Measurements from ENCODE around the gene CLCNKA. TPM values are rescaled to one million over a fixed set of nuclear protein-coding genes. Genes with fewer than 3 reads are reported as not detected.

CLCNKA gene
- polyA plus RNA-seq, 1 of the 3 experiments (the other 2 are of a cell fraction), result 0.03 TPM

DNA sequence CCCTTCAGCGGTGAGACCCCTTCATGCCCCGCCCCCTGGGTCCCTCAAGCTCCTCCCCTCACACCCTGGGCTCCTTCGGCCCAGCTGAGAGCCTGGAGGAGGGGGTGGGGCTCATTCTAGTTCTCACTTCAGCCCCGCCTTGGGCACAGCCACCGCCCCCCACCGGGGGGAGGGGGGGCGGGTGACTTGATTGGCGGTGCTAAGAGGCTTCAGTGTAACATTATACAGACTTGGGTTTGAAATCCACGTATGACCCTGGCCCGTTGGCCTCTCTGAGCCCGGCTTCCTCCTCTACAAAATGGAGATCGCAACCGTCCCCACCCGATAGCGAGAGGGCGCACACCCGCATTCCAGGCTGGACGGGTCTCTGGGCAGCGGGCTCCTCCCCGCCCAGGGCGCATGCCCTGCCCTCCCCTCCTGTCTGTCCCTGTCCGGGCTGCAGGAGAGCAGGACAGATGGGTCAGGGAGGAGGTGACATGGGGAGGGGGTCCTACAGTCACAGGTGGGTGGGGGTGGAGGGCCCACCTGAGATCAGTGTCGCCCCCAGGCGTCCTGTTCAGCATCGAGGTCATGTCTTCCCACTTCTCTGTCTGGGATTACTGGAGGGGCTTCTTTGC lies 26.8 kb downstream of the CLCNKA start:
- no peak overlapping the region for H3K9ac ChIP-seq
- H3K4me3 ChIP-seq (ENCODE audit: low read depth in 2 of 2, low read length in 1 of 2), result peak overlapping the region; percentile 38 to 41; a peak in 3 of 4 replicates
- DNase-seq, result peak; percentile 72
- no peaks in the 10 kb centered on the region for H4K20me1 ChIP-seq (ENCODE audit: insufficient read depth)
- H3K36me3 ChIP-seq (replicated peaks in 1 of 2; ENCODE audit: control insufficient read depth in 1 of 2, insufficient read depth in 2 of 2, low read length in 1 of 2), result no peaks in the 10 kb centered on the region
- H3K9me2 ChIP-seq, result no peaks in the 10 kb centered on the region
- WGBS (ENCODE audit: low lambda C conversion rate), result 13% methylated on average over 19 of the region's 25 CpGs
- H3K27ac ChIP-seq (ENCODE audit: low read depth in 2 of 2, low read length in 1 of 2), result no peak overlapping the region
- POLR2A ChIA-PET, result no interaction called here
- no peaks in the 10 kb centered on the region for H3K79me2 ChIP-seq (ENCODE audit: insufficient read depth)
- peaks cover 0 to 3% of the 10 kb centered on the region in 2 experiments; a peak in 1 of 4 replicates for H3K4me1 ChIP-seq (ENCODE audit: control insufficient read depth in 1 of 2, insufficient read depth in 2 of 2, low read depth in 1 of 2, low read length in 1 of 2)
- peak overlapping the region; percentile 74; the same call in 1 of the 2 replicates for H2AFZ ChIP-seq (ENCODE audit: low read depth)
- peak overlapping the region; percentile 64; the same call in 1 of the 2 replicates for H3K4me2 ChIP-seq
- CTCF ChIA-PET, result interaction anchor here (1.0 to 1.1 kb wide), 2 partner anchors 16 to 54 kb away, joined by 3 read pairs; no protein-coding TSS in a partner anchor
- H3F3A ChIP-seq (replicated peaks; ENCODE audit: insufficient read depth), result no peaks in the 10 kb centered on the region
- no peaks in the 10 kb centered on the region for H3K9me3 ChIP-seq
- 0 out of 2 replicates have a peak, but pooled peaks have one; percentile 7 for TF ChIP-seq NRF1 (IDR thresholded peaks at IDR 0.05; ENCODE audit: low read depth, low read length)
- no peak for TF ChIP-seq EP300 (IDR thresholded peaks at IDR 0.05; ENCODE audit: borderline replicate concordance in 1 of 2, low read depth in 1 of 2, low read length in 1 of 2)
- H3K27me3 ChIP-seq (ENCODE audit: insufficient read depth), result no peaks in the 10 kb centered on the region

- no peak overlapping the region for H3K4me2 ChIP-seq
- no peaks in the 10 kb centered on the region for H3K79me2 ChIP-seq (ENCODE audit: insufficient read depth)
- no peaks in the 10 kb centered on the region for H3K9me3 ChIP-seq
- CTCF ChIA-PET, result interaction anchor here (1.1 to 2.3 kb wide), 3 partner anchors 42 to 259 kb away, joined by 3 to 5 read pairs (median 4); no protein-coding TSS in a partner anchor
- POLR2A ChIA-PET, result no interaction called here
- WGBS (ENCODE audit: low lambda C conversion rate), result 99% methylated on average over 6 of the region's 7 CpGs
- H2AFZ ChIP-seq (ENCODE audit: low read depth), result no peak overlapping the region
- H3K4me1 ChIP-seq (ENCODE audit: control insufficient read depth in 1 of 2, insufficient read depth in 2 of 2, low read depth in 1 of 2, low read length in 1 of 2), result peaks cover 0 to 3% of the 10 kb centered on the region in 2 experiments; a peak in 1 of 4 replicates
- DNase-seq, result no peak
- H3F3A ChIP-seq (replicated peaks; ENCODE audit: insufficient read depth), result no peaks in the 10 kb centered on the region
- no peaks in the 10 kb centered on the region for H4K20me1 ChIP-seq (ENCODE audit: insufficient read depth)
- H3K27me3 ChIP-seq (ENCODE audit: insufficient read depth), result no peaks in the 10 kb centered on the region
- H3K36me3 ChIP-seq (replicated peaks in 1 of 2; ENCODE audit: control insufficient read depth in 1 of 2, insufficient read depth in 2 of 2, low read length in 1 of 2), result no peaks in the 10 kb centered on the region
- no peak overlapping the region for H3K4me3 ChIP-seq (ENCODE audit: low read depth in 2 of 2, low read length in 1 of 2)
- H3K9me2 ChIP-seq, result no peaks in the 10 kb centered on the region
- TF ChIP-seq, protein P1, sequence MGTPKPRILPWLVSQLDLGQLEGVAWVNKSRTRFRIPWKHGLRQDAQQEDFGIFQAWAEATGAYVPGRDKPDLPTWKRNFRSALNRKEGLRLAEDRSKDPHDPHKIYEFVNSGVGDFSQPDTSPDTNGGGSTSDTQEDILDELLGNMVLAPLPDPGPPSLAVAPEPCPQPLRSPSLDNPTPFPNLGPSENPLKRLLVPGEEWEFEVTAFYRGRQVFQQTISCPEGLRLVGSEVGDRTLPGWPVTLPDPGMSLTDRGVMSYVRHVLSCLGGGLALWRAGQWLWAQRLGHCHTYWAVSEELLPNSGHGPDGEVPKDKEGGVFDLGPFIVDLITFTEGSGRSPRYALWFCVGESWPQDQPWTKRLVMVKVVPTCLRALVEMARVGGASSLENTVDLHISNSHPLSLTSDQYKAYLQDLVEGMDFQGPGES (IDR thresholded peaks at IDR 0.05; ENCODE audit: low read depth, low read length), result no peak
- no peak overlapping the region for H3K27ac ChIP-seq (ENCODE audit: low read depth in 2 of 2, low read length in 1 of 2)
- no peak overlapping the region for H3K9ac ChIP-seq
These were observed 28.5 kb downstream of the CLCNKA start for GRCh38 chr1:16050328-16050727.

- Histone ChIP-seq H3K4me3 (ENCODE audit: low read depth in 2 of 2, low read length in 1 of 2) (no peak overlapping the region), H3K36me3 (replicated peaks in 1 of 2; ENCODE audit: control insufficient read depth in 1 of 2, insufficient read depth in 2 of 2, low read length in 1 of 2) (no peaks in the 10 kb centered on the region), H3K9me3 (no peaks in the 10 kb centered on the region), H3K27ac (ENCODE audit: low read depth in 2 of 2, low read length in 1 of 2) (no peak overlapping the region), H3K27me3 (ENCODE audit: insufficient read depth) (no peaks in the 10 kb centered on the region), H3K4me2 (no peak overlapping the region), H3K79me2 (ENCODE audit: insufficient read depth) (no peaks in the 10 kb centered on the region), H3K9ac (no peak overlapping the region), H3F3A (replicated peaks; ENCODE audit: insufficient read depth) (no peaks in the 10 kb centered on the region), H4K20me1 (ENCODE audit: insufficient read depth) (no peaks in the 10 kb centered on the region), H3K9me2 (no peaks in the 10 kb centered on the region), H2AFZ (ENCODE audit: low read depth) (no peak overlapping the region), H3K4me1 (ENCODE audit: control insufficient read depth in 1 of 2, insufficient read depth in 2 of 2, low read depth in 1 of 2, low read length in 1 of 2) (peaks cover 0 to 3% of the 10 kb centered on the region in 2 experiments; a peak in 1 of 4 replicates)
- WGBS (ENCODE audit: low lambda C conversion rate), result 100% methylated on average over 1 of the region's 3 CpGs
- DNase-seq, result no peak
- CTCF ChIA-PET, result interaction anchor here (2.1 to 2.3 kb wide), 2 partner anchors 137 to 259 kb away, joined by 4 to 5 read pairs; no protein-coding TSS in a partner anchor
- POLR2A ChIA-PET, result no interaction called here
- TF ChIP-seq RFX5 (IDR thresholded peaks at IDR 0.05; ENCODE audit: low read length), result no peak
- no peak for TF ChIP-seq EZH2phosphoT487 (IDR thresholded peaks at IDR 0.05; ENCODE audit: borderline replicate concordance, low read depth)
- TF ChIP-seq CHD2 (IDR thresholded peaks at IDR 0.05; ENCODE audit: low read length, partially characterized antibody), result no peak
- TF ChIP-seq, protein P2, sequence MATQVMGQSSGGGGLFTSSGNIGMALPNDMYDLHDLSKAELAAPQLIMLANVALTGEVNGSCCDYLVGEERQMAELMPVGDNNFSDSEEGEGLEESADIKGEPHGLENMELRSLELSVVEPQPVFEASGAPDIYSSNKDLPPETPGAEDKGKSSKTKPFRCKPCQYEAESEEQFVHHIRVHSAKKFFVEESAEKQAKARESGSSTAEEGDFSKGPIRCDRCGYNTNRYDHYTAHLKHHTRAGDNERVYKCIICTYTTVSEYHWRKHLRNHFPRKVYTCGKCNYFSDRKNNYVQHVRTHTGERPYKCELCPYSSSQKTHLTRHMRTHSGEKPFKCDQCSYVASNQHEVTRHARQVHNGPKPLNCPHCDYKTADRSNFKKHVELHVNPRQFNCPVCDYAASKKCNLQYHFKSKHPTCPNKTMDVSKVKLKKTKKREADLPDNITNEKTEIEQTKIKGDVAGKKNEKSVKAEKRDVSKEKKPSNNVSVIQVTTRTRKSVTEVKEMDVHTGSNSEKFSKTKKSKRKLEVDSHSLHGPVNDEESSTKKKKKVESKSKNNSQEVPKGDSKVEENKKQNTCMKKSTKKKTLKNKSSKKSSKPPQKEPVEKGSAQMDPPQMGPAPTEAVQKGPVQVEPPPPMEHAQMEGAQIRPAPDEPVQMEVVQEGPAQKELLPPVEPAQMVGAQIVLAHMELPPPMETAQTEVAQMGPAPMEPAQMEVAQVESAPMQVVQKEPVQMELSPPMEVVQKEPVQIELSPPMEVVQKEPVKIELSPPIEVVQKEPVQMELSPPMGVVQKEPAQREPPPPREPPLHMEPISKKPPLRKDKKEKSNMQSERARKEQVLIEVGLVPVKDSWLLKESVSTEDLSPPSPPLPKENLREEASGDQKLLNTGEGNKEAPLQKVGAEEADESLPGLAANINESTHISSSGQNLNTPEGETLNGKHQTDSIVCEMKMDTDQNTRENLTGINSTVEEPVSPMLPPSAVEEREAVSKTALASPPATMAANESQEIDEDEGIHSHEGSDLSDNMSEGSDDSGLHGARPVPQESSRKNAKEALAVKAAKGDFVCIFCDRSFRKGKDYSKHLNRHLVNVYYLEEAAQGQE (IDR thresholded peaks at IDR 0.05; ENCODE audit: low read depth, low read length), result no peak
- no peak for TF ChIP-seq FOXJ3 (CRISPR knock-in tag; IDR thresholded peaks at IDR 0.05)
- TF ChIP-seq GABPA (IDR thresholded peaks at IDR 0.05; ENCODE audit: low read depth), result no peak
- TF ChIP-seq MEF2A (IDR thresholded peaks at IDR 0.05; ENCODE audit: borderline replicate concordance, low read depth), result no peak
- TF ChIP-seq MXI1 (IDR thresholded peaks at IDR 0.05; ENCODE audit: low read depth, low read length), result no peak
- TF ChIP-seq GATA2 (CRISPR knock-in tag; IDR thresholded peaks at IDR 0.05), result no peak
- no peak for TF ChIP-seq TAF1 (IDR thresholded peaks at IDR 0.05; ENCODE audit: borderline replicate concordance, low read depth, low read length)
- no peak for TF ChIP-seq TEAD4 (IDR thresholded peaks at IDR 0.05; ENCODE audit: borderline replicate concordance, insufficient read depth)
- no peak for TF ChIP-seq NRF1 (IDR thresholded peaks at IDR 0.05; ENCODE audit: low read depth, low read length)
- TF ChIP-seq, protein P3, sequence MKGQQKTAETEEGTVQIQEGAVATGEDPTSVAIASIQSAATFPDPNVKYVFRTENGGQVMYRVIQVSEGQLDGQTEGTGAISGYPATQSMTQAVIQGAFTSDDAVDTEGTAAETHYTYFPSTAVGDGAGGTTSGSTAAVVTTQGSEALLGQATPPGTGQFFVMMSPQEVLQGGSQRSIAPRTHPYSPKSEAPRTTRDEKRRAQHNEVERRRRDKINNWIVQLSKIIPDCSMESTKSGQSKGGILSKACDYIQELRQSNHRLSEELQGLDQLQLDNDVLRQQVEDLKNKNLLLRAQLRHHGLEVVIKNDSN (IDR thresholded peaks at IDR 0.05; ENCODE audit: borderline replicate concordance, low read depth), result no peak
These were observed 29.2 kb downstream of the CLCNKA start for GRCh38 chr1:16051039-16051438.
